ENCODE results near the gene TENM4. TPM values are rescaled to one million over a fixed set of nuclear protein-coding genes. Genes with fewer than 3 reads are reported as not detected.

The TENM4 gene
- total RNA-seq, 4 donors from 2014 or later: 0.88 to 61.5 (median 4.0) TPM

GRCh38 chr11:79449040-79449439 lies 8.2 kb upstream of the TENM4 start:
- no peak overlapping the region for H3K4me3 ChIP-seq
- no peak overlapping the region for H3K27ac ChIP-seq
- peaks cover 0 to 11% of the 10 kb centered on the region in 2 donors for H3K27me3 ChIP-seq
- TF ChIP-seq CTCF (IDR thresholded peaks at IDR 0.05) (no peak), POLR2A (IDR thresholded peaks at IDR 0.05) (no peak)
- H3K36me3 ChIP-seq: no peaks in the 10 kb centered on the region
- DNase-seq: no peak
- intact Hi-C loops (cut with DNase I; ENCODE audit: low total_unique reads): no loop called here
- no peaks in the 10 kb centered on the region for H3K4me1 ChIP-seq
- H3K9me3 ChIP-seq: no peaks in the 10 kb centered on the region

- H3K9me3 ChIP-seq: no peaks in the 10 kb centered on the region
- no peak overlapping the region for H3K27ac ChIP-seq
- no peak overlapping the region for H3K4me3 ChIP-seq
- TF ChIP-seq CTCF (IDR thresholded peaks at IDR 0.05) (no peak), POLR2A (IDR thresholded peaks at IDR 0.05) (no peak)
- no peaks in the 10 kb centered on the region for H3K4me1 ChIP-seq
- no peaks in the 10 kb centered on the region for H3K36me3 ChIP-seq
- H3K27me3 ChIP-seq: peaks cover 0 to 11% of the 10 kb centered on the region in 2 donors
- no peak for DNase-seq
- intact Hi-C loops (cut with DNase I; ENCODE audit: low total_unique reads): no loop called here
Measured at GRCh38 chr11:79447038-79447786, 6.4 kb upstream of the TENM4 start.

- peaks cover 0 to 5% of the 10 kb centered on the region in 2 donors for H3K27me3 ChIP-seq
- H3K4me3 ChIP-seq: no peak overlapping the region
- DNase-seq: no peak
- no peak overlapping the region for H3K27ac ChIP-seq
- no peaks in the 10 kb centered on the region for H3K36me3 ChIP-seq
- TF ChIP-seq CTCF (IDR thresholded peaks at IDR 0.05): no peak
- no peak for TF ChIP-seq POLR2A (IDR thresholded peaks at IDR 0.05)
- no peaks in the 10 kb centered on the region for H3K4me1 ChIP-seq
- intact Hi-C loops (cut with DNase I; ENCODE audit: low total_unique reads): no loop called here
- H3K9me3 ChIP-seq: no peaks in the 10 kb centered on the region
Measured at GRCh38 chr11:79444923-79445322, 4.1 kb upstream of the TENM4 start.

- TF ChIP-seq POLR2A (IDR thresholded peaks at IDR 0.05) (no peak), CTCF (IDR thresholded peaks at IDR 0.05) (no peak)
- Histone ChIP-seq H3K4me1 (peaks cover 0 to 4% of the 10 kb centered on the region in 2 donors), H3K27me3 (peaks cover 3 to 7% of the 10 kb centered on the region in 2 donors), H3K4me3 (peak overlapping the region; percentile 34 to 64), H3K36me3 (no peaks in the 10 kb centered on the region), H3K9me3 (no peaks in the 10 kb centered on the region), H3K27ac (peak overlapping the region; percentile 73 to 75)
- intact Hi-C loops (cut with DNase I; ENCODE audit: low total_unique reads): no loop called here
- DNase-seq: peak in 1 of 2 donors; percentile 15
Measured at GRCh38 chr11:79441461-79441875, 638 bp upstream of the TENM4 start.

DNA sequence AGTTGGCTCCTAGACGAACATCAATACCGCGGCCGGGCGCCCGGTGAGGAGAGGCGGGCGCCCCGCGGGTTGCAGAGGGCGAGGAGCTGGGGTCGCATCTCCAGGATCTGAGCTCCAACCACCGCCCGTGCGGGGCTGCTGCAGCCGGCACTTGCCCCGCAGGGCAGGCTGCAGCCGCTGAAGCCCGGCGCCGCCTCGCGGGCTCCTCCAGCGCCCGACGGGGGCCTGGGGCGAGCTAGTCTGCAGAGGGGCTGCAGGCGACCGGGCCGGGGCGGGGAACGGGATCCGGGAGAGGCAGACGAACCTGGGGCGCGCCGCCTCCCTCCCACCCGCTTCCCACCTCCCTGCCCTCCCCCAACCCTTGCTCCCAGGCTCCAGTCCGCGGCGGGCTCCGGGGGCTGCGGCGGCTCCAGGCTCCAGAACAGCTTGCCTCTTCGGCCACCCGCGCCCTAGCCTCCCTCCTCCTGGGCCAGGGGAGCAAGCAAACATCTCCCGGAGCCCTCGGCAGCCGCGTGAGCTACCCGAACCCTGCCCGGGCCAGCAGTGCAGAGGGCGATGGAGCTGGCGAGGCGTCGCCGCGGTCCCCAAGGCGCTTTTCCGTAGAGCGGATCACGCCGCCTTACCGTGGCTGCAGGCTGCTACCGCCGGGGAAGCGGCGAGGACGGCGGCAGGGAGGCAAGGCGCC lies 802 bp downstream of the TENM4 start:
- peak; percentile 23 to 45 for DNase-seq
- TF ChIP-seq CTCF (IDR thresholded peaks at IDR 0.05) (no peak), POLR2A (IDR thresholded peaks at IDR 0.05) (no peak)
- Histone ChIP-seq H3K4me3 (peak overlapping the region; percentile 34 to 64), H3K27ac (peak overlapping the region; percentile 73 to 75), H3K36me3 (no peaks in the 10 kb centered on the region), H3K27me3 (peaks cover 3 to 13% of the 10 kb centered on the region in 2 donors), H3K9me3 (no peaks in the 10 kb centered on the region), H3K4me1 (peaks cover 0 to 4% of the 10 kb centered on the region in 2 donors)
- intact Hi-C loops (cut with DNase I; ENCODE audit: low total_unique reads): no loop called here

All from uterus (tissue), 4 donors.